Esophagus muscularis mucosa (tissue), 4 donors: Measurements from ENCODE around the gene C2CD2L. TPM values are rescaled to one million over a fixed set of nuclear protein-coding genes. Genes with fewer than 3 reads are reported as not detected.
"Not testable (repeated sequence)": the region's sequence is repeated elsewhere in the genome, so short reads cannot be mapped to it uniquely, and the experiment has no call there.

Experiments used
- DNase-seq: peaks from one replicate; pipeline ENCODE4 v3.0.0-alpha.2; 2017; ENCODE audit errors: extremely low spot score
- H3K27ac ChIP-seq, 4 donors: fragments of 200-600 bp; sonication (generic); replicated peaks in 1 of 4; 1 replicate in 3 of 4; 2 replicates in 1 of 4; pipeline ENCODE4 v1.5.1; 2016 to 2019; ENCODE audit warnings: mild to moderate bottlenecking in 1 of 4
- H3K27me3 ChIP-seq, 4 donors: fragments of 200-600 bp; sonication (generic); one replicate each; pipeline versions ENCODE4 v1.5.1 to v1.6.0; 2016 to 2019
- H3K36me3 ChIP-seq, 4 donors: fragments of 200-600 bp; sonication (generic); one replicate each; pipeline ENCODE4 v1.5.1; 2016 to 2019
- H3K4me1 ChIP-seq, 4 donors: fragments of 200-600 bp; sonication (generic); one replicate each; pipeline ENCODE4 v1.5.1; 2016 to 2019
- H3K4me3 ChIP-seq, 4 donors: fragments of 200-600 bp; sonication (generic); 1 replicate in 2 of 4; 2 replicates in 2 of 4; pipeline ENCODE4 v1.5.1; 2016 to 2019; ENCODE audit warnings: mild to moderate bottlenecking in 4 of 4, moderate library complexity in 1 of 4
- H3K9me3 ChIP-seq, 4 donors: fragments of 200-600 bp; sonication (generic); 1 replicate in 3 of 4; 2 replicates in 1 of 4; pipeline ENCODE4 v1.5.1; 2016 to 2019
- CTCF ChIP-seq, 3 experiments: fragments of 200-600 bp in 2 of 3; fragments of 450-650 bp in 1 of 3; sonication (generic) in 2 of 3; IDR thresholded peaks; one replicate each; pipeline ENCODE4 v1.5.1; 2017 to 2019; ENCODE audit warnings: antibody characterized with exemption in 3 of 3, mild to moderate bottlenecking in 2 of 3, moderate library complexity in 1 of 3
- EP300 ChIP-seq: sonication (generic); formaldehyde crosslinking; IDR thresholded peaks from one replicate; pipeline ENCODE4 v1.6.1; 2017; ENCODE audit warnings: antibody characterized with exemption
- POLR2A ChIP-seq: fragments of 450-650 bp; IDR thresholded peaks from one replicate; pipeline ENCODE4 v1.6.1; 2017; ENCODE audit warnings: antibody characterized with exemption, moderate library complexity, mild to moderate bottlenecking, low read depth
- POLR2AphosphoS5 ChIP-seq, 2 donors: sonication (generic); formaldehyde crosslinking; IDR thresholded peaks; one replicate each; pipeline ENCODE4 v1.6.1; 2017; ENCODE audit warnings: antibody characterized with exemption in 2 of 2
- WGBS: methylation state at CpG from one replicate; pipeline ENCODE4 v1.1.5; 2018; 5-methylcytosine and 5-hydroxymethylcytosine counted together
- intact Hi-C: fragments of 100-400 bp; cut with DNase I; formaldehyde crosslinking; loops from one replicate; pipeline ENCODE4 v1.15.1; 2023
- total RNA-seq, 4 donors: library from RNA; depleted of rRNA; stranded (reverse); fragments of >200 nt; gene quantifications; one replicate each; pipeline versions ENCODE4 v1.1.0 to v1.2.1, GENCODE V29; 2016

The C2CD2L gene
- 10 to 100 TPM in 2 of 4 donors, 1 to 10 TPM in 2; 7.5 to 15.2 (median 9.4) TPM for total RNA-seq

- WGBS: 1% methylated on average over 17 of the region's 49 CpGs
- Histone ChIP-seq H3K9me3 (no peaks in the 10 kb centered on the region), H3K4me3 (peak within 1 kb of the TSS; percentile 86 to 99 (median 98)), H3K36me3 (peaks cover 8 to 16% (median 16%) of the 10 kb centered on the region in 4 donors), H3K27ac (peak within 1 kb of the TSS; percentile 81 to 90 (median 86)), H3K4me1 (peaks cover 35 to 55% (median 50%) of the 10 kb centered on the region in 4 donors), H3K27me3 (no peaks in the 10 kb centered on the region)
- TF ChIP-seq POLR2AphosphoS5 (IDR thresholded peaks at IDR 0.05): peak; percentile 81 to 82
- peak in 1 of 3 experiments; percentile 13 for TF ChIP-seq CTCF (IDR thresholded peaks at IDR 0.05)
- no peak for TF ChIP-seq EP300
- no peak for TF ChIP-seq POLR2A
- DNase-seq: peak; percentile 96
- intact Hi-C loops: no loop called here
These were observed at the start of gene C2CD2L for GRCh38 chr11:119106564-119107537. C2CD2L (plus strand) TSS chr11:119107344; CDS start chr11:119107742, 398 bp downstream.

GRCh38 chr11:119059128-119059527, 48.0 kb upstream of the C2CD2L start:
- H3K9me3 ChIP-seq, intact Hi-C loops, DNase-seq, H3K27me3 ChIP-seq, H3K27ac ChIP-seq, H3K4me3 ChIP-seq: not testable (repeated sequence)
- Histone ChIP-seq H3K4me1 (peaks cover 13 to 40% (median 33%) of the 10 kb centered on the region in 4 donors), H3K36me3 (peaks cover 4 to 15% (median 13%) of the 10 kb centered on the region in 4 donors)
- WGBS: 90% methylated on average over 6 of the region's 35 CpGs

GRCh38 chr11:119061256-119061655, 45.9 kb upstream of the C2CD2L start:
- Histone ChIP-seq H3K27me3 (no peaks in the 10 kb centered on the region), H3K4me1 (peaks cover 9 to 35% (median 30%) of the 10 kb centered on the region in 4 donors), H3K4me3 (no peak overlapping the region), H3K36me3 (no peaks in the 10 kb centered on the region), H3K27ac (no peak overlapping the region), H3K9me3 (no peaks in the 10 kb centered on the region)
- 99% methylated on average over 3 of the region's 3 CpGs for WGBS
- DNase-seq: no peak
- no peak for TF ChIP-seq POLR2A
- no peak for TF ChIP-seq CTCF (IDR thresholded peaks at IDR 0.05)
- TF ChIP-seq POLR2AphosphoS5 (IDR thresholded peaks at IDR 0.05): no peak
- TF ChIP-seq EP300: no peak
- intact Hi-C loops: no loop called here

- Histone ChIP-seq H3K4me1 (peaks cover 16 to 39% (median 34%) of the 10 kb centered on the region in 4 donors), H3K36me3 (no peaks in the 10 kb centered on the region), H3K9me3 (no peaks in the 10 kb centered on the region), H3K27ac (no peak overlapping the region), H3K4me3 (no peak overlapping the region), H3K27me3 (no peaks in the 10 kb centered on the region)
- intact Hi-C loops: no loop called here
- 49% methylated on average over 4 of the region's 5 CpGs for WGBS
- no peak for DNase-seq
- no peak for TF ChIP-seq EP300
- no peak for TF ChIP-seq CTCF (IDR thresholded peaks at IDR 0.05)
- no peak for TF ChIP-seq POLR2A
- TF ChIP-seq POLR2AphosphoS5 (IDR thresholded peaks at IDR 0.05): no peak
These were observed 44.4 kb upstream of the C2CD2L start for GRCh38 chr11:119062779-119063178.

- Histone ChIP-seq H3K4me3 (no peak overlapping the region), H3K36me3 (peaks cover 3 to 14% (median 6%) of the 10 kb centered on the region in 4 donors), H3K9me3 (no peaks in the 10 kb centered on the region), H3K4me1 (peaks cover 23 to 50% (median 45%) of the 10 kb centered on the region in 4 donors), H3K27me3 (no peaks in the 10 kb centered on the region), H3K27ac (peak overlapping the region in 1 of 4 donors; percentile 88)
- 57% methylated on average over 4 of the region's 4 CpGs for WGBS
- TF ChIP-seq CTCF (IDR thresholded peaks at IDR 0.05): peak in 2 of 3 experiments; percentile 17 to 36
- no peak for TF ChIP-seq POLR2AphosphoS5 (IDR thresholded peaks at IDR 0.05)
- no peak for DNase-seq
- intact Hi-C loops: no loop called here
These were observed 41.8 kb upstream of the C2CD2L start for GRCh38 chr11:119065369-119065768.
